K562 (cell line): ENCODE results near the gene TBX1. TPM values are rescaled to one million over a fixed set of nuclear protein-coding genes. Genes with fewer than 3 reads are reported as not detected.
A peak's percentile ranks its signal among the peaks of the same experiment; 100 is the strongest.

Experiments
- ARHGAP35 ChIP-seq: fragments of 450-650 bp; IDR thresholded peaks from 2 replicates; pipeline ENCODE4 v1.6.1; 2018; ENCODE audit not compliant: partially characterized antibody
- ARID1B ChIP-seq: fragments of 450-650 bp; IDR thresholded peaks from 2 replicates; pipeline ENCODE4 v1.6.1; 2016; ENCODE audit warnings: antibody characterized with exemption, mild to moderate bottlenecking, inconsistent platforms
- EHMT2 ChIP-seq: fragments of 450-650 bp; IDR thresholded peaks from 2 replicates; pipeline ENCODE4 v1.6.1; 2018; ENCODE audit warnings: antibody characterized with exemption
- JUND ChIP-seq, 2 experiments: IDR thresholded peaks; 2 replicates in 1 of 2; 3 replicates in 1 of 2; pipeline ENCODE4 v1.6.1; 2011; ENCODE audit warnings: borderline replicate concordance in 2 of 2, low read depth in 2 of 2, low read length in 2 of 2, improper control_type of control experiment in 1 of 2, missing biosample characterization in 1 of 2, missing genetic modification characterization in 1 of 2, missing genetic modification reagents in 1 of 2
- NFE2 ChIP-seq: IDR thresholded peaks from 2 replicates; pipeline ENCODE4 v1.6.1; 2014; ENCODE audit warnings: antibody characterized with exemption, low read depth
- PCBP2 ChIP-seq: fragments of 200-400 bp; formaldehyde crosslinking; IDR thresholded peaks from 2 replicates; pipeline ENCODE4 v1.6.1; 2018; ENCODE audit warnings: low read length, low read depth, mild to moderate bottlenecking, moderate library complexity; ENCODE audit not compliant: poor library complexity, severe bottlenecking
- RB1 ChIP-seq: fragments of 450-650 bp; IDR thresholded peaks from 2 replicates; pipeline ENCODE4 v1.6.1; 2017; ENCODE audit warnings: low read depth, mild to moderate bottlenecking
- SAP30 ChIP-seq: fragments of 200-600 bp; sonication (generic); IDR thresholded peaks from 2 replicates; pipeline ENCODE4 v1.6.1; 2012; ENCODE audit warnings: borderline replicate concordance, low read depth, mild to moderate bottlenecking, moderate library complexity, low read length, control low read depth, inconsistent platforms; ENCODE audit not compliant: insufficient read depth, poor library complexity, severe bottlenecking
- polyA plus RNA-seq, 8 experiments: library from polyadenylated mRNA; depleted of rRNA in 4 of 8; stranded (reverse) in 5 of 8; unstranded in 3 of 8; fragments of >200 nt; fragmentation: Nextera tagmentation in 2 of 8; fragmentation: Illumina TruSeq in 1 of 8; extraction: Ambion mirVana in 2 of 8; extraction: Trizol in 1 of 8; gene quantifications; 2 replicates each; pipeline versions ENCODE4 v1.2.1 to v1.2.3, GENCODE V29; 2011 to 2014; ENCODE audit warnings: inconsistent platforms in 1 of 8, missing spikeins in 1 of 8
- total RNA-seq, 7 experiments: library from RNA; depleted of rRNA in 6 of 7; stranded (reverse); fragments of >200 nt in 6 of 7; fragmentation: Illumina TruSeq in 2 of 7; extraction: Trizol in 2 of 7; gene quantifications; 2 replicates each; pipeline versions ENCODE4 v1.2.1 to v1.2.3, GENCODE V29; 2011 to 2021; ENCODE audit warnings: low replicate concordance in 1 of 7
- TF ChIP-seq, protein P1 (sequence below): fragments of 250-450 bp; sonication (Bioruptor Pico); IDR thresholded peaks from 2 replicates; pipeline ENCODE4 v1.8.0; 2022; ENCODE audit warnings: moderate library complexity, mild to moderate bottlenecking, inconsistent platforms
- TF ChIP-seq, protein P2 (sequence below), 2 experiments: fragments of 450-650 bp in 1 of 2; sonication (generic) in 1 of 2; formaldehyde crosslinking; conservative IDR thresholded peaks; 2 replicates each; pipeline versions ENCODE4 v1.4.0 to v1.8.1; 2020 to 2022; ENCODE audit warnings: mild to moderate bottlenecking in 1 of 2, missing genetic modification reagents in 1 of 2
- TF ChIP-seq, protein P3 (sequence below), 2 experiments: fragments of 450-650 bp in 1 of 2; sonication (generic) in 1 of 2; formaldehyde crosslinking in 1 of 2; IDR thresholded peaks; 2 replicates each; pipeline versions ENCODE4 v1.7.1 to v1.9.0; 2016 to 2022; ENCODE audit warnings: inconsistent platforms in 1 of 2, mild to moderate bottlenecking in 1 of 2, missing genetic modification reagents in 1 of 2

TBX1 gene
- total and polyA plus RNA-seq, 9 of the 15 experiments (the other 6 are each of a cell fraction or from before 2014, with no cell fraction given), result 0.07 to 35.0 (median 3.9) TPM

DNA sequence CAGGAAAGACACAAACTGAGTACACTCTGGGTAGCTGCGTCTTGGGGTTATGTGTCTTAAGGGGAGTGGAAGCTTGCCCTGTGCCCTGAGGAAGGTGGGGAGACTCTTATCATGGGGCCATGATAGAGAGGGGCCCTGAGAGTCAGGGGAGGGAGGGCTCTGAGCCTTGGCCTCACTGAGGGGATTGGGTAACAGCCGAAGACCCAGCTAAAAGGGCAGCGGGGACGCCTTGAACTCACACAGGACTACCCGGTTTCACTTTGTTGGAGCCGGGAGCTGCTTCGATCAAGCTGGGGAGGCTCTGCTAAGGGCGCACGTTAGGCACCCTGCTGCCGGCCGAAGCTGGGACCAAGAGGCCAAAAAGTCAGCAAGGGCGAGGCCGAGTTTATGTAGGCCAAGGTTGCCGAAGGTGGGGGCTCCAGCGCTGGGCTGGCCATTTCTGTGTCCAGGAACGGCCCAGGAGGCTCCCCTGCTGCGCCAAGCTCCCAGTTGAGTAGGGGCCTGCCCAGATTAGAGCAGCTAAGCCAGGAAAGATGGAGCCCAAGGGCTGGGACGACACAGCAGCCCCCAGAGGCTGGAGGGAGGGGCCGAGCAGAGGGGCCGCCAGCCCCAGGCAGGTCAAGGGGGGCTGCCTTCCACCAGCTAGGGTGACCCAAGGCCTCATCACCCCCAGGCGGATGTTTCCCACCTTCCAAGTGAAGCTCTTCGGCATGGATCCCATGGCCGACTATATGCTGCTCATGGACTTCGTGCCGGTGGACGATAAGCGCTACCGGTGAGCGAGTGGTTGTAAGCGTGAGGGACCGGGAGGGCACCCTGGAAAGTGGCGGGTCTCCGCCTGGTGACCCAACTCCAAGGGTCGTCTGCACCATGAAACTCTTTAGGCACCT is 2.2 kb downstream of the TBX1 start (continued):
- TF ChIP-seq, protein P1, sequence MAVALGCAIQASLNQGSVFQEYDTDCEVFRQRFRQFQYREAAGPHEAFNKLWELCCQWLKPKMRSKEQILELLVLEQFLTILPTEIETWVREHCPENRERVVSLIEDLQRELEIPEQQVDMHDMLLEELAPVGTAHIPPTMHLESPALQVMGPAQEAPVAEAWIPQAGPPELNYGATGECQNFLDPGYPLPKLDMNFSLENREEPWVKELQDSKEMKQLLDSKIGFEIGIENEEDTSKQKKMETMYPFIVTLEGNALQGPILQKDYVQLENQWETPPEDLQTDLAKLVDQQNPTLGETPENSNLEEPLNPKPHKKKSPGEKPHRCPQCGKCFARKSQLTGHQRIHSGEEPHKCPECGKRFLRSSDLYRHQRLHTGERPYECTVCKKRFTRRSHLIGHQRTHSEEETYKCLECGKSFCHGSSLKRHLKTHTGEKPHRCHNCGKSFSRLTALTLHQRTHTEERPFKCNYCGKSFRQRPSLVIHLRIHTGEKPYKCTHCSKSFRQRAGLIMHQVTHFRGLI (CRISPR knock-in tag), result no peak
- TF ChIP-seq SAP30, result peak; percentile 12
- TF ChIP-seq EHMT2, result no peak
- TF ChIP-seq, protein P2, sequence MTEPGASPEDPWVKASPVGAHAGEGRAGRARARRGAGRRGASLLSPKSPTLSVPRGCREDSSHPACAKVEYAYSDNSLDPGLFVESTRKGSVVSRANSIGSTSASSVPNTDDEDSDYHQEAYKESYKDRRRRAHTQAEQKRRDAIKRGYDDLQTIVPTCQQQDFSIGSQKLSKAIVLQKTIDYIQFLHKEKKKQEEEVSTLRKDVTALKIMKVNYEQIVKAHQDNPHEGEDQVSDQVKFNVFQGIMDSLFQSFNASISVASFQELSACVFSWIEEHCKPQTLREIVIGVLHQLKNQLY (CRISPR knock-in tag; conservative IDR thresholded peaks at IDR 0.05), result 0 out of 4 replicates have a peak, but pooled peaks of 1 of the 2 experiments have one; percentile 64
- TF ChIP-seq NFE2, result no peak
- TF ChIP-seq JUND (IDR thresholded peaks at IDR 0.05; ENCODE audit: borderline replicate concordance, low read depth, low read length), result no peak
- no peak for TF ChIP-seq JUND (tag; IDR thresholded peaks at IDR 0.05; ENCODE audit: borderline replicate concordance, low read depth, low read length)
- no peak for TF ChIP-seq ARHGAP35
- TF ChIP-seq RB1, result peak; percentile 33; the same call in 1 of the 2 replicates
- no peak for TF ChIP-seq ARID1B
- no peak for TF ChIP-seq PCBP2
- TF ChIP-seq, protein P3, sequence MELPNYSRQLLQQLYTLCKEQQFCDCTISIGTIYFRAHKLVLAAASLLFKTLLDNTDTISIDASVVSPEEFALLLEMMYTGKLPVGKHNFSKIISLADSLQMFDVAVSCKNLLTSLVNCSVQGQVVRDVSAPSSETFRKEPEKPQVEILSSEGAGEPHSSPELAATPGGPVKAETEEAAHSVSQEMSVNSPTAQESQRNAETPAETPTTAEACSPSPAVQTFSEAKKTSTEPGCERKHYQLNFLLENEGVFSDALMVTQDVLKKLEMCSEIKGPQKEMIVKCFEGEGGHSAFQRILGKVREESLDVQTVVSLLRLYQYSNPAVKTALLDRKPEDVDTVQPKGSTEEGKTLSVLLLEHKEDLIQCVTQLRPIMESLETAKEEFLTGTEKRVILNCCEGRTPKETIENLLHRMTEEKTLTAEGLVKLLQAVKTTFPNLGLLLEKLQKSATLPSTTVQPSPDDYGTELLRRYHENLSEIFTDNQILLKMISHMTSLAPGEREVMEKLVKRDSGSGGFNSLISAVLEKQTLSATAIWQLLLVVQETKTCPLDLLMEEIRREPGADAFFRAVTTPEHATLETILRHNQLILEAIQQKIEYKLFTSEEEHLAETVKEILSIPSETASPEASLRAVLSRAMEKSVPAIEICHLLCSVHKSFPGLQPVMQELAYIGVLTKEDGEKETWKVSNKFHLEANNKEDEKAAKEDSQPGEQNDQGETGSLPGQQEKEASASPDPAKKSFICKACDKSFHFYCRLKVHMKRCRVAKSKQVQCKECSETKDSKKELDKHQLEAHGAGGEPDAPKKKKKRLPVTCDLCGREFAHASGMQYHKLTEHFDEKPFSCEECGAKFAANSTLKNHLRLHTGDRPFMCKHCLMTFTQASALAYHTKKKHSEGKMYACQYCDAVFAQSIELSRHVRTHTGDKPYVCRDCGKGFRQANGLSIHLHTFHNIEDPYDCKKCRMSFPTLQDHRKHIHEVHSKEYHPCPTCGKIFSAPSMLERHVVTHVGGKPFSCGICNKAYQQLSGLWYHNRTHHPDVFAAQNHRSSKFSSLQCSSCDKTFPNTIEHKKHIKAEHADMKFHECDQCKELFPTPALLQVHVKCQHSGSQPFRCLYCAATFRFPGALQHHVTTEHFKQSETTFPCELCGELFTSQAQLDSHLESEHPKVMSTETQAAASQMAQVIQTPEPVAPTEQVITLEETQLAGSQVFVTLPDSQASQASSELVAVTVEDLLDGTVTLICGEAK (IDR thresholded peaks at IDR 0.05), result no peak
- TF ChIP-seq, protein P3 (CRISPR knock-in tag; IDR thresholded peaks at IDR 0.05), result no peak; the same call in 1 of the 2 replicates
